Muscle layer of duodenum (tissue), 2 donors: ENCODE data around the gene RCOR3.
"Not testable (repeated sequence)": the region's sequence is repeated elsewhere in the genome, so short reads cannot be mapped to it uniquely, and the experiment has no call there.

Experiments
- H3K27ac ChIP-seq: one replicate; pipeline ENCODE4 v1.7.0; 2013; ENCODE audit warnings: mild to moderate bottlenecking, low read length
- H3K27me3 ChIP-seq: one replicate; pipeline ENCODE4 v1.7.0; 2013; ENCODE audit warnings: low read depth, mild to moderate bottlenecking, control low read depth, low read length
- H3K36me3 ChIP-seq, 2 donors: one replicate each; pipeline ENCODE4 v1.7.0; 2013; ENCODE audit warnings: low read length in 2 of 2, control low read depth in 1 of 2, mild to moderate bottlenecking in 1 of 2; ENCODE audit not compliant: insufficient read depth in 2 of 2, control insufficient read depth in 1 of 2
- H3K4me1 ChIP-seq, 2 donors: one replicate each; pipeline ENCODE4 v1.7.0; 2013; ENCODE audit warnings: low read length in 2 of 2, mild to moderate bottlenecking in 2 of 2, control low read depth in 1 of 2, moderate library complexity in 1 of 2; ENCODE audit not compliant: insufficient read depth in 2 of 2, control insufficient read depth in 1 of 2
- H3K4me3 ChIP-seq, 2 donors: one replicate each; pipeline ENCODE4 v1.7.0; 2013; ENCODE audit warnings: low read length in 2 of 2, low read depth in 1 of 2, mild to moderate bottlenecking in 1 of 2
- H3K9me3 ChIP-seq, 2 donors: one replicate each; pipeline ENCODE4 v1.7.0; 2013; ENCODE audit warnings: low read length in 2 of 2, control low read depth in 1 of 2, mild to moderate bottlenecking in 1 of 2; ENCODE audit not compliant: control insufficient read depth in 1 of 2
- donor health status: healthy.

The RCOR3 gene

DNA sequence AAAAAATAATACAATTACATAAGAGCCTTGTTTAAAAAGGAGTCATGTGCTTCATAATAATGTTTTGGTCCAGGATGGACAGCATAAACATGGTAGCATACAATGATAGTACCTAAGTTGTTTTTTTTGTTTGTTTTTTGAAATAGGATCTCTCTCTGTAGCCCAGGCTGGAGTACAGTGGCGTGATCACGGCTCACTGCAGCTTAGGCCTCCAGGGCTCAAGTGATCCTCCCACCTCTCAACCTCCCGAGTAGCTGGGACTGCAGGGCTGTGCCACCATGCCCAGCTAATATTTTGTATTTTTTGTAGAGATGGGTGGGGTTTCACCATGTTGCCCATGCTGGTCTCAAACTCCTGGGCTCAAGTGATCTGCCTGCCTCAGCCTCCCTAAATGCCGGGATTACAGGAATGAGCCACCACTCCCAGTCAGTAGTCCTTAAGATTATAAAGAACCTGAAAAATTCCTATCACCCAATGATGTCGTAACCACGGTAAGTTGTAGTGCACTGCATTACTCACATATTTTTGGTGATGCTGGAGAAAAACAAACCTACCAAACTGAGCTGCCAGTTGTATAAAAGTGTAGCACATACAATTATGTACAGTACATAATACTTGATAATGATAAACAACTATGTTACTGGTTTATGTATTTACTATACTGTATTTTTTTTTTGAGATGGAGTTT is 22.4 kb upstream of the RCOR3 start:
- H3K4me1 ChIP-seq = no peaks in the 10 kb centered on the region
- H3K9me3 ChIP-seq = no peaks in the 10 kb centered on the region
- H3K27ac ChIP-seq = no peak overlapping the region
- H3K27me3 ChIP-seq = no peaks in the 10 kb centered on the region
- H3K36me3 ChIP-seq = no peaks in the 10 kb centered on the region
- no peak overlapping the region for H3K4me3 ChIP-seq

DNA sequence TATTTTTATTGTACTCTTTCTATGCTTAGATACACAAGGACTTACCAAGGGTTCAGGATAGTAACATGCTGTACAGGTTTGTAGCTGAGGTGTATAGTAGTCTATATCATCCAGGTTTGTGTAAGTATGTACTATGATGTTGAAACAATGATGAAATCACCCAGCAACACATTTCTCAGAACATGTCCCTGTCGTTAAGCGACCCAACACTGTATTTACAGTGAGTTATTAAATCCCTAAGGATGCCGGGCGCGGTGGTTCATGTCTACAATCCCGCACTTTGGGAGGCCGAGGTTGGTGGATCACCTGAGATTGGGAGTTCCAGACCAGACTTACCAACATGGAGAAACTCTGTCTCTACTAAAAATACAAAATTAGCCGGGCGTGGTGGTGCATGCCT is 21.6 kb upstream of the RCOR3 start:
- Histone ChIP-seq H3K27me3 (no peaks in the 10 kb centered on the region), H3K4me3 (no peak overlapping the region), H3K27ac (no peak overlapping the region), H3K36me3 (no peaks in the 10 kb centered on the region), H3K9me3 (no peaks in the 10 kb centered on the region), H3K4me1 (no peaks in the 10 kb centered on the region)

DNA sequence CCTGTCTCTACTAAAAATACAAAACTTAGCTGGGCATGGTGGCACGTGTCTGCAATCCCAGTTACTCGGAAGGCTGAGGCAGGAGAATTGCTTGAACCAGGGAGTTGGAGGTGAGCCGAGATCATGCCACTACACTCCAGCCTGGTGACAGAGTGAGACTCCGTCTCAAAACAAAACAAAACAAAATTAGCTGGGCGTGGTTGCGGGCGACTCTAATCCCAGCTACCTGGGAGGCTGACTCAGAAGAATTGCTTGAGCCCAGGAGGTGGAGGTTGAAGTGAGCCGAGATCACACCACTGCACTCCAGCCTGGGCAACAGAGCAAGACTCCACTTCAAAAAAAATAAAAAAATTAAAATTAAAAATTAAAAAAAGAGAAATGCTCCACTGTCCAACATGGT is 18.6 kb upstream of the RCOR3 start:
- H3K4me1 ChIP-seq, H3K4me3 ChIP-seq, H3K9me3 ChIP-seq, H3K36me3 ChIP-seq, H3K27me3 ChIP-seq, H3K27ac ChIP-seq: not testable (repeated sequence)

DNA sequence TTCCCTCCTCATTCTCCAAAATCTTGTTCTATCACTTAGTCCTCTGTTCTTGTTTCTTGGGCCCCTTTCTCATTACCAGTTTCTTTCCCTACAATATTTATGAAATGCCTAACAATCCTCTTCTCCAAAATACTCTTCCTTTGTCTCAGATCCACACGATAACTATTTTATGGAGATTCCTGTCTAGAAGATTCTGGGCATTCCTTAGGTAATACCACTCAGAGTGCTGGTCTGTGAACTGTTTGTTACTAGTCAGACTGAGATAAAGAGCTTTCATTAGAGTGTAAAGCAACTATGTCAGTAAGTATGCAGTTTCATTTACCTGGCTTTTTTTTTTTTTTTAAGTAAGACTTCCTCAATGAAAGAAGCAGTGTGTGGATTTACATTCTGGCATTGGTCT is 18.1 kb upstream of the RCOR3 start:
- Histone ChIP-seq H3K9me3 (no peaks in the 10 kb centered on the region), H3K4me1 (no peaks in the 10 kb centered on the region), H3K27me3 (no peaks in the 10 kb centered on the region), H3K36me3 (no peaks in the 10 kb centered on the region), H3K4me3 (no peak overlapping the region), H3K27ac (no peak overlapping the region)

DNA sequence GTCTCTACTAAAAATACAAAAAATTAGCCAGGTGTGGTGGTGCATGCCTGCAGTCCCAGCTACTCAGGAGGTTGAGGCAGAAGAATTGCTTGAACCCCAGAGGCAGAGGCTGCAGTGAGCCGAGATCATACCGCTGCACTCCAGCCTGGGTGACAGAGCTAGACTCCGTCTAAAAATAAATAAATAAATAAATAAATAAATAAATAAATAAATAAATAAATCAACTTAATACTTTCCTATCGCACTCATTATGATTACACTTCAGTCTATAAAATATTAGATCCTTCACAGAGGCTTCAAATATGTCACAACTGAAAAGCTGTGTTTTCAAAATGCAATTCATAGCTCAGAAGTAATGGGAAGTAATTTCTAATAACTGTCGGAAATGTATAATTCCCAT is 15.5 kb upstream of the RCOR3 start:
- H3K36me3 ChIP-seq, H3K9me3 ChIP-seq, H3K4me1 ChIP-seq, H3K27me3 ChIP-seq, H3K4me3 ChIP-seq, H3K27ac ChIP-seq: not testable (repeated sequence)

DNA sequence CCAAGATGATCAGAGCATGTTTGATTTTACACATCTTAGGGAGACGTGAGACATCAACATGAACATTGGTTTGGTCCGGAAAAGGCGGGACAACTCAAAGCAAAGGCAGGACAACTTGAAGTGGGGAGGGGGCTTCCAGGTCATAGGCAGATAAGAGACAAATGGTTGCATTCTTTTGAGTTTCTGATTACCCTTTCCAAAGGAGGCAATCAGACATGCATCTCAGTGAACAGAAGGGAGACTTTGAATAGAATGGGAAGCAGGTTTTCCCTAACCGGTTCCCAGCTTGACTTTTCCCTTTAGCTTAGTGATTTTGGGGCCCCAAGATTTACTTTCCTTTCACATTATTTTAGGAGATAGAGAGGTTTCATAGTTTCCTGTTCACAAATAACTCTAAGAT is 12.6 kb upstream of the RCOR3 start:
- H3K27me3 ChIP-seq, H3K36me3 ChIP-seq, H3K4me3 ChIP-seq, H3K4me1 ChIP-seq, H3K27ac ChIP-seq, H3K9me3 ChIP-seq: not testable (repeated sequence)

DNA sequence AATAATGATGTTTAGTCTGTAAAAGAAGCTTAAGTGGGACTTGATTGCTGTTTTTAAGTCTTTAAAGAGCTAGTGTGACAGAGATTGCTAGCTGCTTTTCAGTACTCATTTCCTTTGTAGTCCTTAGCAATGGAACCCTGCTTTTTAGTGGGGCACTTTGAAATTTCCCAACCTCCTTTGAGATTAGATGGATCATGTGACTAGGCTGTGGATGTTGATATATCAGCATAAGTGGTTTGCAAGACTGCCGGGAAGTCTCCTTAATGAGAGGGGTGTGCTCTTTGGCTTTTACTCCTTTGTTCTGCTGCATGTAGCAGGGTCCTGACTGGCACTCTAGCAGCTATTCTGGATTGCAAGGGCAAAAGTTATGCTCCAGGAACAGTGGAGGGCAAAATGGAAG is 11.2 kb upstream of the RCOR3 start:
- no peaks in the 10 kb centered on the region for H3K4me1 ChIP-seq
- no peak overlapping the region for H3K27ac ChIP-seq
- H3K9me3 ChIP-seq = no peaks in the 10 kb centered on the region
- H3K36me3 ChIP-seq = no peaks in the 10 kb centered on the region
- H3K27me3 ChIP-seq = no peaks in the 10 kb centered on the region
- no peak overlapping the region for H3K4me3 ChIP-seq

DNA sequence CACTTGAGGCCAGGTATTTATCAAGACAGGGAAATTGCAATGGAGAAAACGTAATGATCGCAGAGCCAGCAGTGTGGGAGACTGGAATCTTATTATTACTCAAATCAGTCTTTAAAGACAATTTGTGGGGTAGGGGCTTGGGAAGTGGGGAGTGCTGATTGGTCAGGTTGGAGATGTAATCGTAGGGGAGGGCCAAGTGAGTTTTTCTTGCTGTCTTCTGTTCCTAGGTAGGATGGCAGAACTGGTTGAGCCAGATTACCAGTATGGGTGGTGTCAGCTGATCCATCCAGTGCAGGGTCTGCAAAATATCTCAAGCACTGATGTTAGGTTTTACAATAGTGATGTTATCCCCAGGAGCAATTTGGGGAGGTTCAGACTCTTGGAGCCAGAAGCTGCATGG is 9.6 kb upstream of the RCOR3 start:
- H3K9me3 ChIP-seq, H3K27me3 ChIP-seq, H3K4me1 ChIP-seq, H3K4me3 ChIP-seq, H3K27ac ChIP-seq, H3K36me3 ChIP-seq: not testable (repeated sequence)

DNA sequence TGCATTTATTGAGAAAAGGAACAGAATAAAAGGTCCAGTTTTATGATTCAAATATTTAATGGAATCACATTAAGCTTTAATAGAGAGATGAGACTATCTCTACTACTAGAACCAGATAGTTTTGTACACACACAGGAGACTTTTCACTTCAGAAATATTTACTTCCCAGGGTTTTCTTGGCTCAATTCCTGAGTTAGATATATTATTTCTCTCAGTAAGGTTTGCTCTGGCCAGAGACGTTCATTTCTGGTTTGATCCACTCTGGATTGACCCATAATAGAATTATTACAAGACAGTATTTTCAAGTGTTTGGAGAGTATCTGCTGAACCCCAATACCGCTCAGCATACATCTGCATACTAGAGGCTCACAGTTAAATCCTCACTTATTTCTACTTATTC is 1.3 kb upstream of the RCOR3 start:
- peak overlapping the region; percentile 98 for H3K27ac ChIP-seq
- H3K4me3 ChIP-seq = peak overlapping the region; percentile 71 to 96
- H3K27me3 ChIP-seq = no peaks in the 10 kb centered on the region
- H3K4me1 ChIP-seq = peaks cover 16 to 20% of the 10 kb centered on the region in 2 donors
- no peaks in the 10 kb centered on the region for H3K36me3 ChIP-seq
- H3K9me3 ChIP-seq = no peaks in the 10 kb centered on the region

DNA sequence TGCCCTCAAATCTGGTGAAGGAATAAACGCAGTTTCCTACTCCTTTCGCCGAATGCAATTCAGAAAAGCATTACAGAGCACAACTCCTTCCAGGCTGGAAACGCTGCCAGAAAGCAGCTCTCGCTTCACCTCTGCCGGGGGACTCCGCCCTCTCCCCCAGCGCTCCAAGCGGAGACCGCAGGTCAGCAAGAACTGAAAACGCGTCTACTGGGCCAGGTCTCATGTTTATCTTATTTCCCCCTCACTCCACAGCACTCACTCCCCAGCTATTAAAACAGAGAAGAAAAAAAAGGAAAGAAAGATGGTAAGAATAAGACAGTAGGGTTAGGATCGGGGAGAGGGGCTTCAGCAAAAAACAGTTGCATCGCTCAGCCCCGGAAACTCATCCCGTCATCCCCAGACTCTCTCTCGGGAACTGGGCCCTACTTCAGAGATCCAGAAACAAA is 833 bp upstream of the RCOR3 start:
- H3K4me3 ChIP-seq = peak overlapping the region; percentile 71 to 96
- no peaks in the 10 kb centered on the region for H3K9me3 ChIP-seq
- no peaks in the 10 kb centered on the region for H3K36me3 ChIP-seq
- H3K4me1 ChIP-seq = peaks cover 16 to 20% of the 10 kb centered on the region in 2 donors
- no peaks in the 10 kb centered on the region for H3K27me3 ChIP-seq
- H3K27ac ChIP-seq = peak overlapping the region; percentile 98

DNA sequence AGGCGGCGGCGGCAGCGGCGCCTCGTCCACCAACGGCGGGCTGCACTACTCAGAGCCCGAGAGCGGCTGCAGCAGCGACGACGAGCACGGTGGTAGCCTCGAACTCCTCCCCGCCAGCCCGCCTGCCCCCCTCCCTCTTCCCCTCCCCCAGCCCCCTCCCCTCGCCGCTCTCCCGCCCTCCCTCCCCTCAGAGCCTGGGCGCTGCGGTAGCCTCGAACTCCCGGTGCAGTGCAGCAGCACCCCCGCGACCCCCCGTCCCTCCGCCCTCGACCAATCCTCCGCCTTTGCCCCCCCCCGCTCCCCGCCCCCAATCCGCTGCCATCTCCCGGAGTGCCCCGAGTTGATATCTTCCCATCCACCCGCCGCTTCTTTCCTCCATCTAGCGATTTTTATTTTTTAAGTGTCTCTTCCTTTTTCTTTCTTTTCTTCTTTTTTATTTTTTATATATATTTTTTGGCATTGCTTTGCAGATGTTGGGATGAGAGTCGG is 516 bp downstream of the RCOR3 start:
- H3K4me3 ChIP-seq = peak overlapping the region; percentile 73 to 98
- H3K4me1 ChIP-seq = peaks cover 16 to 20% of the 10 kb centered on the region in 2 donors
- H3K9me3 ChIP-seq = no peaks in the 10 kb centered on the region
- H3K27me3 ChIP-seq = no peaks in the 10 kb centered on the region
- no peak overlapping the region for H3K27ac ChIP-seq
- H3K36me3 ChIP-seq = no peaks in the 10 kb centered on the region
